GM12878 (cell line): ENCODE measurements around the gene SLMAP. TPM values are rescaled to one million over a fixed set of nuclear protein-coding genes. Genes with fewer than 3 reads are reported as not detected.
A peak's percentile ranks its signal among the peaks of the same experiment; 100 is the strongest.

Source experiments
- ATAC-seq: fragments of 200-7000 bp; cut with Tn5 transposase; 3 replicates; pipeline ENCODE4 v1.9.1; 2020; ENCODE audit warnings: mild to moderate bottlenecking, moderate library complexity
- BruUV-seq: library from RNA; stranded (reverse); fragments of 400-500 nt; replicated peaks from 2 replicates; lab custom pipeline; 2021; lab: Mats Ljungman, UMichigan
- CTCF ChIA-PET: fragments of 300-600 bp; sonication (Branson Sonifier 250); formaldehyde crosslinking; extraction: SDS; loops from one replicate; lab custom pipeline; 2021; ENCODE audit warnings: inconsistent platforms; lab: Yijun Ruan, JAX
- POLR2A ChIA-PET: fragments of 350-600 bp; formaldehyde crosslinking; extraction: SDS; loops from one replicate; lab custom pipeline; 2021; ENCODE audit warnings: inconsistent platforms; lab: Charles Lee
- RAD21 ChIA-PET: fragments of 300-600 bp; sonication (Branson Sonifier 250); formaldehyde crosslinking; loops from one replicate; lab custom pipeline; 2023; ENCODE audit warnings: antibody characterized with exemption; ENCODE audit not compliant: unreplicated experiment; lab: Charles Lee
- SMC1A ChIA-PET: fragments of 300-600 bp; sonication (Branson Sonifier 250); formaldehyde crosslinking; loops from one replicate; lab custom pipeline; 2023; ENCODE audit not compliant: unreplicated experiment, uncharacterized antibody; lab: Charles Lee
- DNase-seq: peaks from one replicate; pipeline ENCODE4 v3.0.0-alpha.2; 2011; ENCODE audit warnings: low read depth, low spot score
- FAIRE-seq: peaks from 3 replicates; lab custom pipeline; 2011; peaks lifted over from hg19 to GRCh38; lab: Jason Lieb, UNC
- H2AFZ ChIP-seq: 2 replicates; pipeline ENCODE4 v1.6.0; 2011; ENCODE audit warnings: low read depth, low read length, control low read depth; ENCODE audit not compliant: control insufficient read depth
- H3K27ac ChIP-seq: 2 replicates; pipeline ENCODE4 v1.5.1; 2011; ENCODE audit warnings: control low read depth; ENCODE audit not compliant: control insufficient read depth, insufficient read depth
- H3K27me3 ChIP-seq, 2 experiments: replicated peaks in 1 of 2; 2 replicates each; pipeline versions ENCODE4 v1.6.0 to v1.6.1; 2011; ENCODE audit warnings: low read length in 1 of 2; ENCODE audit not compliant: control insufficient read depth in 2 of 2, insufficient read depth in 2 of 2
- H3K36me3 ChIP-seq, 2 experiments: 2 replicates each; pipeline ENCODE4 v1.5.1; 2011; ENCODE audit warnings: low read length in 1 of 2; ENCODE audit not compliant: control insufficient read depth in 2 of 2, insufficient read depth in 2 of 2
- H3K4me1 ChIP-seq: 2 replicates; pipeline ENCODE4 v1.6.1; 2011; ENCODE audit warnings: mild to moderate bottlenecking, low read length, moderate library complexity, mixed read lengths; ENCODE audit not compliant: control insufficient read depth, insufficient read depth
- H3K4me2 ChIP-seq: 2 replicates; pipeline ENCODE4 v1.6.0; 2011; ENCODE audit warnings: control low read depth; ENCODE audit not compliant: control insufficient read depth, insufficient read depth
- H3K4me3 ChIP-seq: fragments of 200-600 bp; sonication (generic); 2 replicates; pipeline ENCODE4 v1.5.1; 2016
- H3K79me2 ChIP-seq: 2 replicates; pipeline ENCODE4 v1.6.0; 2011; ENCODE audit warnings: low read length; ENCODE audit not compliant: control insufficient read depth, insufficient read depth
- H3K9ac ChIP-seq: 2 replicates; pipeline ENCODE4 v1.8.0; 2011; ENCODE audit warnings: low read length, control low read depth, mixed read lengths; ENCODE audit not compliant: control insufficient read depth, insufficient read depth
- H3K9me3 ChIP-seq: replicated peaks from 3 replicates; pipeline ENCODE4 v1.5.1; 2011; ENCODE audit warnings: mild to moderate bottlenecking, low read length; ENCODE audit not compliant: control insufficient read depth, insufficient read depth
- H4K20me1 ChIP-seq: 2 replicates; pipeline ENCODE4 v1.6.0; 2011; ENCODE audit not compliant: control insufficient read depth, insufficient read depth
- ATF7 ChIP-seq: fragments of 450-650 bp; IDR thresholded peaks from 2 replicates; pipeline ENCODE4 v1.6.1; 2016; ENCODE audit warnings: low read depth, mild to moderate bottlenecking
- CBX5 ChIP-seq: sonication (generic); IDR thresholded peaks from 2 replicates; pipeline ENCODE4 v1.6.1; 2016; ENCODE audit warnings: low read depth, moderate library complexity, mild to moderate bottlenecking, inconsistent platforms
- HDAC2 ChIP-seq: fragments of 200-600 bp; sonication (generic); IDR thresholded peaks from 2 replicates; pipeline ENCODE4 v1.6.1; 2017
- IRF4 ChIP-seq: IDR thresholded peaks from 2 replicates; pipeline ENCODE4 v1.6.1; 2011; ENCODE audit warnings: low read depth, low read length
- JUNB ChIP-seq: IDR thresholded peaks from 2 replicates; pipeline ENCODE4 v1.6.1; 2016; ENCODE audit warnings: antibody characterized with exemption, mild to moderate bottlenecking
- MEF2A ChIP-seq: IDR thresholded peaks from 2 replicates; pipeline ENCODE4 v1.6.1; 2011; ENCODE audit warnings: low read depth, mild to moderate bottlenecking, low read length, moderate library complexity; ENCODE audit not compliant: insufficient read depth
- NFYA ChIP-seq: IDR thresholded peaks from 2 replicates; pipeline ENCODE4 v1.6.1; 2011; ENCODE audit warnings: low read depth, mild to moderate bottlenecking, low read length, improper control_type of control experiment, borderline replicate concordance
- PBX3 ChIP-seq: IDR thresholded peaks from 2 replicates; pipeline ENCODE4 v1.6.1; 2011; ENCODE audit warnings: mild to moderate bottlenecking, low read depth, low read length, moderate library complexity; ENCODE audit not compliant: insufficient replicate concordance
- PKNOX1 ChIP-seq: fragments of 450-650 bp; IDR thresholded peaks from 2 replicates; pipeline ENCODE4 v1.6.1; 2016; ENCODE audit warnings: mild to moderate bottlenecking
- POLR2AphosphoS2 ChIP-seq: IDR thresholded peaks from 2 replicates; pipeline ENCODE4 v1.6.1; 2011; ENCODE audit warnings: low read depth, mild to moderate bottlenecking, low read length, improper control_type of control experiment, moderate library complexity
- REST ChIP-seq: IDR thresholded peaks from 2 replicates; pipeline ENCODE4 v1.6.1; 2012; ENCODE audit warnings: mild to moderate bottlenecking, low read depth, low read length
- SIN3A ChIP-seq: IDR thresholded peaks from 2 replicates; pipeline ENCODE4 v1.6.1; 2012; ENCODE audit warnings: low read depth, low read length, improper control_type of control experiment
- WGBS: methylation state at CpG from one replicate; pipeline ENCODE4 v1.1.6; 2016; ENCODE audit warnings: low lambda C conversion rate; ENCODE audit not compliant: insufficient replicate concordance, insufficient coverage; ENCODE audit errors: missing lambda C conversion rate; 5-methylcytosine and 5-hydroxymethylcytosine counted together
- in situ Hi-C: fragments of 300-500 bp; cut with MboI; formaldehyde crosslinking; loops from 9 replicates; pipeline ENCODE4 v1.14.3; 2018; ENCODE audit warnings: mixed read lengths
- intact Hi-C: fragments of 100-400 bp; cut with micrococcal nuclease; formaldehyde crosslinking; loops from one replicate; pipeline ENCODE4 v1.14.2; 2022; ENCODE audit not compliant: unreplicated experiment
- polyA plus RNA-seq, 11 experiments: library from polyadenylated mRNA; depleted of rRNA in 4 of 11; unstranded in 6 of 11; stranded (reverse) in 5 of 11; fragments of >200 nt; fragmentation: Nextera tagmentation in 4 of 11; fragmentation: Illumina TruSeq in 1 of 11; extraction: Ambion mirVana in 4 of 11; extraction: Trizol in 1 of 11; gene quantifications; 1 replicate in 1 of 11; 2 replicates in 10 of 11; pipeline versions ENCODE4 v1.2.1 to v1.2.3, GENCODE V29; 2011 to 2016; ENCODE audit warnings: inconsistent platforms in 2 of 11, missing spikeins in 2 of 11, low read depth in 1 of 11
- total RNA-seq, 4 experiments: library from RNA; depleted of rRNA in 3 of 4; stranded (reverse); fragments of >200 nt in 3 of 4; fragmentation: Illumina TruSeq in 1 of 4; extraction: Trizol in 1 of 4; gene quantifications; 2 replicates each; pipeline versions ENCODE4 v1.2.1 to v1.2.3, GENCODE V29; 2013 to 2021

The SLMAP gene
- total and polyA plus RNA-seq, 10 of the 15 experiments (the other 5 are each of a cell fraction or from before 2014, with no cell fraction given): 8.3 to 43.8 (median 26.4) TPM

- Histone ChIP-seq H3K79me2 (peaks cover 61% of the 10 kb centered on the region), H3K9me3 (no peaks in the 10 kb centered on the region), H3K4me2 (peak overlapping the region; percentile 91), H3K27ac (no peak overlapping the region), H4K20me1 (no peaks in the 10 kb centered on the region; the same call in 1 of the 2 replicates), H3K27me3 (no peaks in the 10 kb centered on the region), H2AFZ (no peak overlapping the region), H3K36me3 (peaks cover 0 to 7% of the 10 kb centered on the region in 2 experiments; a peak in 1 of 4 replicates), H3K9ac (0 out of 2 replicates have a peak overlapping the region, but pooled peaks have one; percentile 13), H3K4me1 (peaks cover 6% of the 10 kb centered on the region; the same call in 1 of the 2 replicates), H3K4me3 (peak overlapping the region; percentile 77)
- intact Hi-C loops (loop anchor here (5.0 kb wide), 3 partner anchors 69 to 361 kb away; partner anchors contain the start of gene ARF4), in situ Hi-C loops (no loop called here)
- DNase-seq: no peak
- ChIA-PET CTCF (interaction anchor here (0.6 to 3.0 kb wide), 7 partner anchors 9 to 407 kb away, joined by 3 to 24 read pairs (median 4); no protein-coding TSS in a partner anchor), POLR2A (interaction anchor here (1.5 to 2.2 kb wide), 2 partner anchors 9 to 28 kb away, joined by 4 to 8 read pairs; no protein-coding TSS in a partner anchor), RAD21 (interaction anchor here (0.7 to 3.1 kb wide), 14 partner anchors 9 to 162 kb away, joined by 3 to 18 read pairs (median 5); no protein-coding TSS in a partner anchor), SMC1A (interaction anchor here (0.6 to 3.3 kb wide), 22 partner anchors 7 to 530 kb away, joined by 3 to 27 read pairs (median 4); no protein-coding TSS in a partner anchor)
- FAIRE-seq: no peak
- TF ChIP-seq ATF7 (no peak), IRF4 (no peak), PBX3 (no peak), NFYA (no peak), JUNB (no peak), PKNOX1 (no peak), SIN3A (no peak), CBX5 (no peak), MEF2A (no peak), REST (no peak), POLR2AphosphoS2 (no peak), HDAC2 (no peak)
- no peak for ATAC-seq
- 94% methylated on average over 2 of the region's 2 CpGs for WGBS
- BruUV-seq: no TSS peak
These were observed 2.6 kb downstream of the SLMAP start for GRCh38 chr3:57758686-57759085.
